ENCODE data around the gene ABHD15.
A peak's percentile ranks its signal among the peaks of the same experiment; 100 is the strongest.

Gene ABHD15

DNA sequence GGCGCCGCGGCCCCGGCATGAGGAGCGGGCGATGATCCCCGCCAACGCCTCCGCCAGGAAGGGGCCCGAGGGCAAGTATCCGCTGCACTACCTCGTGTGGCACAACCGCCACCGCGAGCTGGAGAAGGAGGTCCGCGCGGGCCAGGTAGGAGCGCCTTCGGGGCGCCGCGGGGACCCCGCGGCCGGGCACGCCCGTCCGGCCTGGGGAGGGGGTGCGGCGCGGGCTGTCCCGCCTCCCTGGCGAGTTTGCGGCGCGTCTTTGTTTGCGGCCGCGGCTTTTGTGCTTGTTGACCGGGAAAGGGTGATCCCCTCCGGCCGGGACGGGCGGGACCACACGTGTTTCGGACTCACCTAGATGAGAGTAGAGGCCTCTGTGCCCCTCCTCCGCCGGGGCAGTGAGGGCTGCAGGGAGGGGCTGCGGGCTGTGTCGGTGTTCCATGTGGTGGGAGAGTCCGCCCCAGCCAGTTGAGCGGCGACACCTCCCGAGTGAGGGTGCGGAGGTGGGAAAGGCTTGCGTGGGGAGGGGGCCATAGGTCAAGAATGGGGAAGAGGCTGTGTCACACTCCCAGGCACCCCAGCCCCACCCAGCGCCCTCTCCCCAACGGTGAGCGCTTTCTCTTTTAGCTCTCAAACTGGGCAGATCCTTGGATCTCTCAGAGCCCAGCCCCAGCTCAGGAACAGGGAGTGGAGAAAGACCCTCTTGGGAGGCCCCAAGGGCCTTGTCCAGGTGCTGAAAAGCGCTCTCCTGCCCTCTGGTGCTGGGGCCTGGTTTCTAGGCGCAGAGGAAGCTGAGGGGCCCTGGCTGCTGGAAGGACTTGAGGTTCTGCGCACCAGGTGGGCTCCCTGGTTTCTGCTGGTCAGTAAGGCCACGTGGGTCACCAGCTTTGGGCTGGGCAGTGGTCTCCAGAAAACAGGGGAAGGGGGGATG, 27.0 kb upstream of the ABHD15 start:
- peak; percentile 9; the same call in 1 of the 2 replicates for TF ChIP-seq CTCF (IDR thresholded peaks at IDR 0.05; ENCODE audit: low read depth, low read length)
- no peak for DNase-seq (ENCODE audit: extremely low read depth, low read depth)

GRCh38 chr17:29592850-29593551, 26.2 kb upstream of the ABHD15 start, which contains the start of gene ANKRD13B:
Gene ANKRD13B (plus strand): TSS chr17:29593132. CDS start chr17:29593622, 490 bp downstream.
- no peak for DNase-seq (ENCODE audit: extremely low read depth, low read depth)
- TF ChIP-seq CTCF (IDR thresholded peaks at IDR 0.05; ENCODE audit: low read depth, low read length), result no peak

DNA sequence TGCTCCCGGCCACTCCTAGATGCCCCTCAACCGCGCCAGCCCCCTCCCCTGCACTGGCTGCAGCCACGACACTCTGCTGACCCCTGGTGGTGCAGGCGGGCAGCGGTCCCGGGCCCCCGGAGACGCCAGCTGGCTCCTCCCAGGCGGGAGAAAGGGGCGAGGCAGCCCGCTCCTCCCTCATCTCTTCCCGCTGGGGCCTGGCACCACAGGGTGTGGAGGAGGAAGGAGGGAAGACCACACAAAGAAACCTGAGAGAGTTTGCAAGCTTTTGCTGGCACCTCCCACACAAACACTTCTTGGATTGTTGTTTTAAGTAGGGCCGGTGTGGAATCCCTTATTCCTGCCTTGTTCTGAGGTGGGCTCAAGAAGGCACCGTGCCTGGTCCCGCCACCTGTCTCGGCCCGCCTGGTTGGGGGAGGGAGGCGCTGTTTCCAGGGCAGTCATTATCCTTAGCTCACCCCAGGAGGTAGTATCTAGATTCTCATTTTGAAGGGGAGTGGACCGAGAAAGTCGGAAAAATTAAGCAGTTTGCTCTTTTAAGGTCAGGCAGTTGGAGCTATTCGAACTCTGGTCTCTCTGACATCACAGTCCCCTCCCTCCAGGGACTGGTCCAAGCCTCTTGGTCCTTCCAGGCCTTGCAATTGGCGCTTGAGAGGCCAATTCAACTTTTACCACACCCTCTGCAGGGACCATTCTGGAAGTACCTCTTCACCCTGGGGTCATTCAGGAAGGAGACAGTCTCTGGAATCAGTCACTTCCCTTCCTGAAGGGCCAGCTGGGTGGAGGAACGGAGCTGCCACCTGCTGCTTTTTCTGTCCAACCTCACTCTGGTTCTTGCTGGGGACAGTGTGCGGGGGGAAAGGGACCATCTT, 25.1 kb upstream of the ABHD15 start:
- peak; percentile 99 for TF ChIP-seq CTCF (IDR thresholded peaks at IDR 0.05; ENCODE audit: low read depth, low read length)
- no peak for DNase-seq (ENCODE audit: extremely low read depth, low read depth)

- no peak for TF ChIP-seq CTCF (IDR thresholded peaks at IDR 0.05; ENCODE audit: low read depth, low read length)
- DNase-seq (ENCODE audit: extremely low read depth, low read depth), result no peak
Observed at GRCh38 chr17:29591146-29591736, 24.4 kb upstream of the ABHD15 start.

- no peak for DNase-seq (ENCODE audit: extremely low read depth, low read depth)
- no peak for TF ChIP-seq CTCF (IDR thresholded peaks at IDR 0.05; ENCODE audit: low read depth, low read length)
Observed at GRCh38 chr17:29590411-29591145, 23.7 kb upstream of the ABHD15 start.
